Skeletal muscle satellite cell (primary cell): ENCODE measurements around the gene POLD1.
A peak's percentile ranks its signal among the peaks of the same experiment; 100 is the strongest.

ENCODE experiments used
- H3K27me3 ChIP-seq: 2 replicates; pipeline ENCODE4 v1.7.0; 2013; ENCODE audit warnings: low read length; ENCODE audit not compliant: control insufficient read depth, insufficient read depth
- H3K36me3 ChIP-seq: 2 replicates; pipeline ENCODE4 v1.7.0; 2013; ENCODE audit warnings: mild to moderate bottlenecking, control low read depth, low read length; ENCODE audit not compliant: insufficient read depth
- H3K4me1 ChIP-seq: 2 replicates; pipeline ENCODE4 v1.7.0; 2013; ENCODE audit warnings: low read length; ENCODE audit not compliant: control insufficient read depth, insufficient read depth
- H3K4me2 ChIP-seq: 2 replicates; pipeline ENCODE4 v1.7.0; 2013; ENCODE audit warnings: mild to moderate bottlenecking, low read length
- H3K4me3 ChIP-seq: 2 replicates; pipeline ENCODE4 v1.7.0; 2013; ENCODE audit warnings: low read length
- H3K9ac ChIP-seq: 2 replicates; pipeline ENCODE4 v1.7.0; 2013; ENCODE audit warnings: mild to moderate bottlenecking, low read depth, low read length, moderate library complexity
- H3K9me3 ChIP-seq: replicated peaks from 2 replicates; pipeline ENCODE4 v1.7.0; 2013; ENCODE audit warnings: mild to moderate bottlenecking, control low read depth, low read length

Gene POLD1

GRCh38 chr19:50376166-50377050, 7.7 kb upstream of the POLD1 start, which contains the start of gene NR1H2:
Gene NR1H2 (plus strand): TSS chr19:50376457. CDS start chr19:50377606, 1,149 bp downstream.
- Histone ChIP-seq H3K4me1 (no peaks in the 10 kb centered on the region), H3K36me3 (peaks cover 41% of the 10 kb centered on the region), H3K27me3 (no peaks in the 10 kb centered on the region), H3K9me3 (no peaks in the 10 kb centered on the region), H3K4me2 (peak within 1 kb of the TSS; percentile 97), H3K4me3 (peak within 1 kb of the TSS; percentile 96), H3K9ac (peak within 1 kb of the TSS; percentile 98)

- H3K9ac ChIP-seq, result no peak overlapping the region
- H3K4me2 ChIP-seq, result peak overlapping the region; percentile 56
- H3K9me3 ChIP-seq, result no peaks in the 10 kb centered on the region
- no peaks in the 10 kb centered on the region for H3K27me3 ChIP-seq
- no peaks in the 10 kb centered on the region for H3K4me1 ChIP-seq
- H3K36me3 ChIP-seq, result peaks cover 48% of the 10 kb centered on the region
- no peak overlapping the region for H3K4me3 ChIP-seq
Observed at GRCh38 chr19:50377051-50377461, 7.1 kb upstream of the POLD1 start.

GRCh38 chr19:50377517-50377916, 6.6 kb upstream of the POLD1 start:
- peaks cover 52% of the 10 kb centered on the region for H3K36me3 ChIP-seq

GRCh38 chr19:50378169-50378862, 5.8 kb upstream of the POLD1 start:
- Histone ChIP-seq H3K4me3 (no peak overlapping the region), H3K4me2 (no peak overlapping the region), H3K27me3 (no peaks in the 10 kb centered on the region), H3K4me1 (no peaks in the 10 kb centered on the region), H3K36me3 (peaks cover 52% of the 10 kb centered on the region), H3K9ac (no peak overlapping the region), H3K9me3 (no peaks in the 10 kb centered on the region)

More at GRCh38 chr19:50377517-50377916, 6.6 kb upstream of the POLD1 start:
- Histone ChIP-seq H3K9me3 (no peaks in the 10 kb centered on the region), H3K9ac (no peak overlapping the region), H3K4me2 (no peak overlapping the region), H3K4me3 (no peak overlapping the region), H3K4me1 (no peaks in the 10 kb centered on the region), H3K27me3 (no peaks in the 10 kb centered on the region)

GRCh38 chr19:50378863-50379236, 5.3 kb upstream of the POLD1 start:
- Histone ChIP-seq H3K9me3 (no peaks in the 10 kb centered on the region), H3K4me1 (peaks cover 5% of the 10 kb centered on the region), H3K9ac (no peak overlapping the region), H3K4me2 (no peak overlapping the region), H3K36me3 (peaks cover 52% of the 10 kb centered on the region), H3K27me3 (no peaks in the 10 kb centered on the region), H3K4me3 (no peak overlapping the region)

GRCh38 chr19:50379602-50380001, 4.5 kb upstream of the POLD1 start:
- no peaks in the 10 kb centered on the region for H3K27me3 ChIP-seq
- H3K9me3 ChIP-seq, result no peaks in the 10 kb centered on the region
- no peak overlapping the region for H3K4me2 ChIP-seq
- H3K4me3 ChIP-seq, result no peak overlapping the region
- H3K9ac ChIP-seq, result no peak overlapping the region
- H3K4me1 ChIP-seq, result peaks cover 6% of the 10 kb centered on the region
- H3K36me3 ChIP-seq, result peaks cover 52% of the 10 kb centered on the region

- Histone ChIP-seq H3K9me3 (no peaks in the 10 kb centered on the region), H3K4me1 (peaks cover 8% of the 10 kb centered on the region), H3K4me2 (no peak overlapping the region), H3K27me3 (no peaks in the 10 kb centered on the region), H3K9ac (no peak overlapping the region), H3K4me3 (no peak overlapping the region), H3K36me3 (peaks cover 52% of the 10 kb centered on the region)
Observed at GRCh38 chr19:50380137-50380536, 4.0 kb upstream of the POLD1 start.

- peaks cover 52% of the 10 kb centered on the region for H3K36me3 ChIP-seq
Observed at GRCh38 chr19:50380751-50381151, 3.4 kb upstream of the POLD1 start.

GRCh38 chr19:50381881-50382729, 2.0 kb upstream of the POLD1 start:
- H3K4me1 ChIP-seq, result peaks cover 9% of the 10 kb centered on the region
- no peaks in the 10 kb centered on the region for H3K27me3 ChIP-seq
- no peak overlapping the region for H3K9ac ChIP-seq
- peaks cover 52% of the 10 kb centered on the region for H3K36me3 ChIP-seq
- H3K9me3 ChIP-seq, result no peaks in the 10 kb centered on the region
- H3K4me2 ChIP-seq, result no peak overlapping the region
- no peak overlapping the region for H3K4me3 ChIP-seq

More at GRCh38 chr19:50380751-50381151, 3.4 kb upstream of the POLD1 start:
- H3K9ac ChIP-seq, result no peak overlapping the region
- H3K4me3 ChIP-seq, result no peak overlapping the region
- H3K4me1 ChIP-seq, result peaks cover 9% of the 10 kb centered on the region
- no peaks in the 10 kb centered on the region for H3K9me3 ChIP-seq
- H3K4me2 ChIP-seq, result no peak overlapping the region
- H3K27me3 ChIP-seq, result no peaks in the 10 kb centered on the region

- no peaks in the 10 kb centered on the region for H3K9me3 ChIP-seq
- peak overlapping the region; percentile 90 for H3K9ac ChIP-seq
- H3K36me3 ChIP-seq, result peaks cover 42% of the 10 kb centered on the region
- H3K4me3 ChIP-seq, result peak overlapping the region; percentile 71
- H3K27me3 ChIP-seq, result no peaks in the 10 kb centered on the region
- peaks cover 14% of the 10 kb centered on the region for H3K4me1 ChIP-seq
- H3K4me2 ChIP-seq, result peak overlapping the region; percentile 90
Observed at GRCh38 chr19:50383001-50383851, 921 bp upstream of the POLD1 start.
